Islet precursor cell (in vitro differentiated cells): ENCODE results near the gene MYH15.

Source experiments
- DNase-seq: peaks from one replicate; pipeline ENCODE4 v3.0.0-alpha.2; 2018

MYH15 gene

GRCh38 chr3:108509263-108509662 is 1.1 kb downstream of the MYH15 start:
- DNase-seq: no peak

GRCh38 chr3:108507902-108508301 is 2.5 kb downstream of the MYH15 start:
- DNase-seq: no peak

- DNase-seq: no peak
Measured at GRCh38 chr3:108505811-108506210, 4.6 kb downstream of the MYH15 start.

GRCh38 chr3:108503722-108504121 is 6.7 kb downstream of the MYH15 start:
- no peak for DNase-seq

- DNase-seq: no peak
Measured at GRCh38 chr3:108501535-108501934, 8.9 kb downstream of the MYH15 start.

- DNase-seq: no peak
Measured at GRCh38 chr3:108500728-108501127, 9.7 kb downstream of the MYH15 start.

GRCh38 chr3:108497271-108497670 is 13.1 kb downstream of the MYH15 start:
- no peak for DNase-seq

- no peak for DNase-seq
Measured at GRCh38 chr3:108495717-108496116, 14.7 kb downstream of the MYH15 start.

GRCh38 chr3:108494906-108495531 is 15.4 kb downstream of the MYH15 start:
- no peak for DNase-seq

GRCh38 chr3:108493862-108494261 is 16.5 kb downstream of the MYH15 start:
- DNase-seq: no peak

GRCh38 chr3:108491456-108491855 is 18.9 kb downstream of the MYH15 start:
- DNase-seq: no peak

- DNase-seq: no peak
Measured at GRCh38 chr3:108489776-108490175, 20.6 kb downstream of the MYH15 start.

- DNase-seq: no peak
Measured at GRCh38 chr3:108488631-108489030, 21.8 kb downstream of the MYH15 start.

- no peak for DNase-seq
Measured at GRCh38 chr3:108487439-108487838, 23.0 kb downstream of the MYH15 start.

- DNase-seq: peak; percentile 68
Measured at GRCh38 chr3:108486941-108487340, 23.5 kb downstream of the MYH15 start.

GRCh38 chr3:108486338-108486737 is 24.1 kb downstream of the MYH15 start:
- no peak for DNase-seq

GRCh38 chr3:108485146-108485545 is 25.2 kb downstream of the MYH15 start:
- peak; percentile 65 for DNase-seq

GRCh38 chr3:108479224-108479623 is 31.2 kb downstream of the MYH15 start:
- no peak for DNase-seq

- DNase-seq: peak; percentile 66
Measured at GRCh38 chr3:108477511-108478147, 32.8 kb downstream of the MYH15 start.

GRCh38 chr3:108475220-108475782 is 35.1 kb downstream of the MYH15 start:
- DNase-seq: no peak

- no peak for DNase-seq
Measured at GRCh38 chr3:108474581-108474980, 35.8 kb downstream of the MYH15 start.

- DNase-seq: peak; percentile 69
Measured at GRCh38 chr3:108473711-108474110, 36.7 kb downstream of the MYH15 start.

- DNase-seq: peak; percentile 80
Measured at GRCh38 chr3:108472001-108472591, 38.3 kb downstream of the MYH15 start.

- peak; percentile 58 for DNase-seq
Measured at GRCh38 chr3:108471426-108471825, 39.0 kb downstream of the MYH15 start.
